HepG2 (cell line): ENCODE results near the gene S100P. TPM values are rescaled to one million over a fixed set of nuclear protein-coding genes. Genes with fewer than 3 reads are reported as not detected.

Experiments used
- CAMTA2 ChIP-seq: sonication (generic); formaldehyde crosslinking; IDR thresholded peaks from 2 replicates; pipeline ENCODE4 v1.4.0; 2020; ENCODE audit warnings: mild to moderate bottlenecking, missing genetic modification reagents, borderline replicate concordance
- HMG20A ChIP-seq: IDR thresholded peaks from 2 replicates; pipeline ENCODE4 v1.6.1; 2016; ENCODE audit warnings: borderline replicate concordance
- MAX ChIP-seq: IDR thresholded peaks from 2 replicates; pipeline ENCODE4 v1.6.1; 2012; ENCODE audit warnings: inconsistent platforms
- PAF1 ChIP-seq: IDR thresholded peaks from 2 replicates; pipeline ENCODE4 v1.6.1; 2016; ENCODE audit warnings: missing genetic modification reagents, missing compliant biosample characterization
- TBX3 ChIP-seq: fragments of 450-650 bp; IDR thresholded peaks from 2 replicates; pipeline ENCODE4 v1.6.1; 2017; ENCODE audit warnings: antibody characterized with exemption, mild to moderate bottlenecking, inconsistent platforms, borderline replicate concordance
- TCF7L2 ChIP-seq: IDR thresholded peaks from 2 replicates; pipeline ENCODE4 v1.6.1; 2011; ENCODE audit warnings: mild to moderate bottlenecking, low read depth, low read length, moderate library complexity
- ZBTB10 ChIP-seq: sonication (generic); formaldehyde crosslinking; IDR thresholded peaks from 2 replicates; pipeline ENCODE4 v1.4.0; 2020; ENCODE audit warnings: missing genetic modification reagents, borderline replicate concordance
- ZBTB38 ChIP-seq: sonication (generic); formaldehyde crosslinking; IDR thresholded peaks from 2 replicates; pipeline ENCODE4 v1.5.1; 2020; ENCODE audit warnings: mild to moderate bottlenecking, missing genetic modification reagents
- ZMYM3 ChIP-seq: sonication (generic); formaldehyde crosslinking; IDR thresholded peaks from 2 replicates; pipeline ENCODE4 v1.5.1; 2020; ENCODE audit warnings: mild to moderate bottlenecking, missing genetic modification reagents
- ZNF280D ChIP-seq: sonication (generic); formaldehyde crosslinking; IDR thresholded peaks from 2 replicates; pipeline ENCODE4 v1.5.1; 2020; ENCODE audit warnings: mild to moderate bottlenecking, missing genetic modification reagents
- ZNF318 ChIP-seq: sonication (generic); formaldehyde crosslinking; IDR thresholded peaks from 2 replicates; pipeline ENCODE4 v1.4.0; 2020; ENCODE audit warnings: mild to moderate bottlenecking, missing genetic modification reagents
- ZNF644 ChIP-seq: IDR thresholded peaks from 2 replicates; pipeline ENCODE4 v1.6.1; 2016; ENCODE audit warnings: low read depth
- ZSCAN25 ChIP-seq: sonication (generic); formaldehyde crosslinking; IDR thresholded peaks from 2 replicates; pipeline ENCODE4 v1.8.0; 2022; ENCODE audit warnings: mild to moderate bottlenecking, missing genetic modification reagents
- ZZZ3 ChIP-seq: sonication (generic); formaldehyde crosslinking; IDR thresholded peaks from 2 replicates; pipeline ENCODE4 v1.4.0; 2020; ENCODE audit warnings: missing genetic modification reagents, mild to moderate bottlenecking, borderline replicate concordance
- polyA plus RNA-seq, 8 experiments: library from polyadenylated mRNA; depleted of rRNA in 3 of 8; stranded (reverse) in 7 of 8; unstranded in 1 of 8; fragments of >200 nt; fragmentation: Illumina TruSeq in 4 of 8; extraction: Trizol in 4 of 8; gene quantifications; 2 replicates each; pipeline versions ENCODE4 v1.2.1 to v1.2.3, GENCODE V29; 2011 to 2016; ENCODE audit warnings: low read depth in 4 of 8, missing spikeins in 1 of 8, mixed read lengths in 1 of 8; ENCODE audit not compliant: insufficient read depth in 1 of 8
- total RNA-seq, 5 experiments: library from RNA; depleted of rRNA; stranded (reverse); fragments of >200 nt; fragmentation: Illumina TruSeq; extraction: Trizol; gene quantifications; 2 replicates each; pipeline ENCODE4 v1.2.3, GENCODE V29; 2016; ENCODE audit warnings: low read depth in 1 of 5

The S100P gene
- total and polyA plus RNA-seq, 2 of the 13 experiments (the other 11 are each of a cell fraction or from before 2014, with no cell fraction given), result 278 to 1,649 TPM

- TF ChIP-seq ZNF318, result no peak
- peak; percentile 76; the same call in 1 of the 2 replicates for TF ChIP-seq ZMYM3 (CRISPR knock-in tag)
- no peak for TF ChIP-seq ZBTB10 (CRISPR knock-in tag)
- no peak for TF ChIP-seq HMG20A
- TF ChIP-seq MAX, result no peak
- TF ChIP-seq CAMTA2 (CRISPR knock-in tag), result no peak
- TF ChIP-seq TCF7L2, result no peak
- TF ChIP-seq PAF1 (CRISPR knock-in tag), result 0 out of 2 replicates have a peak, but pooled peaks have one; percentile 36
- TF ChIP-seq ZBTB38, result 0 out of 2 replicates have a peak, but pooled peaks have one; percentile 24
- TF ChIP-seq ZSCAN25 (CRISPR knock-in tag), result no peak
- TF ChIP-seq ZZZ3 (CRISPR knock-in tag), result no peak
- TF ChIP-seq ZNF280D (CRISPR knock-in tag), result peak; percentile 31; the same call in 1 of the 2 replicates
- no peak for TF ChIP-seq TBX3
- TF ChIP-seq ZNF644 (CRISPR knock-in tag), result no peak
Measured at GRCh38 chr4:6680372-6681034, 13.2 kb upstream of the S100P start (continued).
